Brain microvascular endothelial cell (primary cell): Measurements from ENCODE around the gene COPZ1.

Experiments used
- DNase-seq: peaks from one replicate; pipeline ENCODE4 v3.0.0-alpha.2; 2020
- H3K27ac ChIP-seq: fragments of 250-450 bp; sonication (Bioruptor Pico); 2 replicates; pipeline ENCODE4 v1.5.1; 2020; ENCODE audit warnings: mild to moderate bottlenecking, moderate library complexity
- H3K27me3 ChIP-seq: fragments of 250-450 bp; sonication (Bioruptor Pico); replicated peaks from 2 replicates; pipeline ENCODE4 v1.5.1; 2020; ENCODE audit warnings: mild to moderate bottlenecking
- H3K36me3 ChIP-seq: fragments of 250-450 bp; sonication (Bioruptor Pico); replicated peaks from 2 replicates; pipeline ENCODE4 v1.5.1; 2020; ENCODE audit warnings: mild to moderate bottlenecking
- H3K4me3 ChIP-seq: 2 replicates; pipeline ENCODE4 v1.5.1; 2011; ENCODE audit warnings: low read depth, mild to moderate bottlenecking, control low read depth, low read length, moderate library complexity
- CTCF ChIP-seq: IDR thresholded peaks from 2 replicates; pipeline ENCODE4 v1.5.1; 2011; ENCODE audit warnings: low read depth, mild to moderate bottlenecking, moderate library complexity, low read length, control low read depth, inconsistent platforms; ENCODE audit errors: missing control alignments
- in situ Hi-C: cut with HindIII; loops from 2 replicates; pipeline ENCODE4 v1.10.0; 2017; ENCODE audit warnings: low sequenced_read_pairs, low pct_ligation_motif_present

The COPZ1 gene

GRCh38 chr12:54394986-54395385 lies 70.1 kb downstream of the COPZ1 start:
- H3K27me3 ChIP-seq: no peaks in the 10 kb centered on the region
- H3K27ac ChIP-seq: no peak overlapping the region
- H3K4me3 ChIP-seq: no peak overlapping the region
- DNase-seq: no peak
- in situ Hi-C loops: no loop called here
- peaks cover 60% of the 10 kb centered on the region for H3K36me3 ChIP-seq
- TF ChIP-seq CTCF: no peak

- H3K27me3 ChIP-seq: no peaks in the 10 kb centered on the region
- in situ Hi-C loops: no loop called here
- H3K27ac ChIP-seq: no peak overlapping the region
- no peak for DNase-seq
- peaks cover 66% of the 10 kb centered on the region for H3K36me3 ChIP-seq
- TF ChIP-seq CTCF: no peak
- no peak overlapping the region for H3K4me3 ChIP-seq
Measured at GRCh38 chr12:54395545-54395944, 70.6 kb downstream of the COPZ1 start.

- TF ChIP-seq CTCF: no peak
- H3K27ac ChIP-seq: no peak overlapping the region
- peaks cover 82% of the 10 kb centered on the region for H3K36me3 ChIP-seq
- H3K27me3 ChIP-seq: no peaks in the 10 kb centered on the region
- no peak overlapping the region for H3K4me3 ChIP-seq
- in situ Hi-C loops: no loop called here
- DNase-seq: no peak
Measured at GRCh38 chr12:54397157-54397556, 72.2 kb downstream of the COPZ1 start.

GRCh38 chr12:54398218-54398617 lies 73.3 kb downstream of the COPZ1 start:
- no peak for TF ChIP-seq CTCF
- Histone ChIP-seq H3K27me3 (no peaks in the 10 kb centered on the region), H3K4me3 (no peak overlapping the region), H3K36me3 (peaks cover 93% of the 10 kb centered on the region), H3K27ac (no peak overlapping the region)
- in situ Hi-C loops: no loop called here
- DNase-seq: no peak

- H3K4me3 ChIP-seq: no peak overlapping the region
- H3K27me3 ChIP-seq: no peaks in the 10 kb centered on the region
- DNase-seq: peak; percentile 85
- H3K36me3 ChIP-seq: peaks cover 97% of the 10 kb centered on the region
- in situ Hi-C loops: no loop called here
- H3K27ac ChIP-seq: no peak overlapping the region
- peak; percentile 100 for TF ChIP-seq CTCF
Measured at GRCh38 chr12:54398995-54399793, 74.3 kb downstream of the COPZ1 start.

GRCh38 chr12:54401119-54401518 lies 76.2 kb downstream of the COPZ1 start:
- H3K27ac ChIP-seq: no peak overlapping the region
- TF ChIP-seq CTCF: no peak
- H3K36me3 ChIP-seq: peaks cover 98% of the 10 kb centered on the region

More at GRCh38 chr12:54401119-54401518, 76.2 kb downstream of the COPZ1 start:
- no peaks in the 10 kb centered on the region for H3K27me3 ChIP-seq
- in situ Hi-C loops: no loop called here
- H3K4me3 ChIP-seq: no peak overlapping the region
- no peak for DNase-seq
